Measurements from ENCODE around the gene WDTC1.

Gene WDTC1

DNA sequence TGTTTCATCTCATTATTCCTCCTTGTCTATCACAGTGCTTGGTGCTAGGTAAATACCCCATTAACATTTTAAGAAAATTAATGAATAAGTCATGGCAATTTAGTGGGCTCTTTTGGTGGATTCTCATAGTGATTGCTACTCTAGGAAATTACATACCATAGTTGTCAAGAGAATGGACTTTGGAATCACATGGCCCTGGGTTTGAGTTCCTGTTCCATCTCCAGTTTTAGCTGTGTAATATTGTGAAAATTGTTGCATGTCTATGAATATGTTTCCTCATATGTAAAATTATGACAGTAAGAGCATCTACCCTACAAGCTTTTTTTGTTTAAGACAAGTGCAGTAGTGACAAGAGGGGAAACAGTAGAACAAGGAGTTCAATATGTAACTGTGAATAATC, 20.7 kb downstream of the WDTC1 start:
- H3K4me3 ChIP-seq (replicated peaks; ENCODE audit: insufficient read depth, low read length), result no peak overlapping the region
- TF ChIP-seq, protein P1, sequence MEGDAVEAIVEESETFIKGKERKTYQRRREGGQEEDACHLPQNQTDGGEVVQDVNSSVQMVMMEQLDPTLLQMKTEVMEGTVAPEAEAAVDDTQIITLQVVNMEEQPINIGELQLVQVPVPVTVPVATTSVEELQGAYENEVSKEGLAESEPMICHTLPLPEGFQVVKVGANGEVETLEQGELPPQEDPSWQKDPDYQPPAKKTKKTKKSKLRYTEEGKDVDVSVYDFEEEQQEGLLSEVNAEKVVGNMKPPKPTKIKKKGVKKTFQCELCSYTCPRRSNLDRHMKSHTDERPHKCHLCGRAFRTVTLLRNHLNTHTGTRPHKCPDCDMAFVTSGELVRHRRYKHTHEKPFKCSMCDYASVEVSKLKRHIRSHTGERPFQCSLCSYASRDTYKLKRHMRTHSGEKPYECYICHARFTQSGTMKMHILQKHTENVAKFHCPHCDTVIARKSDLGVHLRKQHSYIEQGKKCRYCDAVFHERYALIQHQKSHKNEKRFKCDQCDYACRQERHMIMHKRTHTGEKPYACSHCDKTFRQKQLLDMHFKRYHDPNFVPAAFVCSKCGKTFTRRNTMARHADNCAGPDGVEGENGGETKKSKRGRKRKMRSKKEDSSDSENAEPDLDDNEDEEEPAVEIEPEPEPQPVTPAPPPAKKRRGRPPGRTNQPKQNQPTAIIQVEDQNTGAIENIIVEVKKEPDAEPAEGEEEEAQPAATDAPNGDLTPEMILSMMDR (IDR thresholded peaks at IDR 0.05; ENCODE audit: insufficient read depth, low read length), result no peak
- TF ChIP-seq GABPA (IDR thresholded peaks at IDR 0.05; ENCODE audit: low read depth) (no peak), SPI1 (IDR thresholded peaks at IDR 0.05; ENCODE audit: borderline replicate concordance, low read depth) (no peak), POLR2AphosphoS5 (IDR thresholded peaks at IDR 0.05; ENCODE audit: low read depth) (no peak)
- TF ChIP-seq, protein P2, sequence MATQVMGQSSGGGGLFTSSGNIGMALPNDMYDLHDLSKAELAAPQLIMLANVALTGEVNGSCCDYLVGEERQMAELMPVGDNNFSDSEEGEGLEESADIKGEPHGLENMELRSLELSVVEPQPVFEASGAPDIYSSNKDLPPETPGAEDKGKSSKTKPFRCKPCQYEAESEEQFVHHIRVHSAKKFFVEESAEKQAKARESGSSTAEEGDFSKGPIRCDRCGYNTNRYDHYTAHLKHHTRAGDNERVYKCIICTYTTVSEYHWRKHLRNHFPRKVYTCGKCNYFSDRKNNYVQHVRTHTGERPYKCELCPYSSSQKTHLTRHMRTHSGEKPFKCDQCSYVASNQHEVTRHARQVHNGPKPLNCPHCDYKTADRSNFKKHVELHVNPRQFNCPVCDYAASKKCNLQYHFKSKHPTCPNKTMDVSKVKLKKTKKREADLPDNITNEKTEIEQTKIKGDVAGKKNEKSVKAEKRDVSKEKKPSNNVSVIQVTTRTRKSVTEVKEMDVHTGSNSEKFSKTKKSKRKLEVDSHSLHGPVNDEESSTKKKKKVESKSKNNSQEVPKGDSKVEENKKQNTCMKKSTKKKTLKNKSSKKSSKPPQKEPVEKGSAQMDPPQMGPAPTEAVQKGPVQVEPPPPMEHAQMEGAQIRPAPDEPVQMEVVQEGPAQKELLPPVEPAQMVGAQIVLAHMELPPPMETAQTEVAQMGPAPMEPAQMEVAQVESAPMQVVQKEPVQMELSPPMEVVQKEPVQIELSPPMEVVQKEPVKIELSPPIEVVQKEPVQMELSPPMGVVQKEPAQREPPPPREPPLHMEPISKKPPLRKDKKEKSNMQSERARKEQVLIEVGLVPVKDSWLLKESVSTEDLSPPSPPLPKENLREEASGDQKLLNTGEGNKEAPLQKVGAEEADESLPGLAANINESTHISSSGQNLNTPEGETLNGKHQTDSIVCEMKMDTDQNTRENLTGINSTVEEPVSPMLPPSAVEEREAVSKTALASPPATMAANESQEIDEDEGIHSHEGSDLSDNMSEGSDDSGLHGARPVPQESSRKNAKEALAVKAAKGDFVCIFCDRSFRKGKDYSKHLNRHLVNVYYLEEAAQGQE (IDR thresholded peaks at IDR 0.05; ENCODE audit: insufficient replicate concordance, low read depth), result no peak
- H3K27me3 ChIP-seq (ENCODE audit: insufficient read depth, poor library complexity, severe bottlenecking), result no peaks in the 10 kb centered on the region
- DNase-seq (ENCODE audit: low read depth in 1 of 2, low spot score in 1 of 2), result peak in 1 of 2 experiments; percentile 4
- H3K27ac ChIP-seq (replicated peaks), result no peak overlapping the region

DNA sequence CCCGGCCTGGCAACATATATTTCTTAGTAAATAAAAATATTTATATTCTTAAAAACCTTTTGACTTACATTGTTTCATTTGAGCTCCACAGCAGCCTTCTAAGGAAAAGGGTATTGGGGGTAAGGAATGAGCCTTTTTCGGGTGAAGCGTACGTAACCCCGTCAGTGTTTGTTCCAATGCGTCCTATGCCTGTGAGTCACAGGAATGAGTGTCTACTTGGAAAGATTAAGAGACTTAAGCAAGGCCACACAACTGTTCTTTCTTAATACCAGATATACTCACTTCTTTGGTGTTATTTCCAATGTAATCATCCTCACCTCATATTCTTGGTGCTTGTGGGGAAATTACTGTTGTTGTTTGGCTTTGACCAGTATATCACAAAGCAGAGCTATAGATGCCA, 22.7 kb downstream of the WDTC1 start:
- H3K4me3 ChIP-seq (replicated peaks; ENCODE audit: insufficient read depth, low read length), result no peak overlapping the region
- TF ChIP-seq SPI1 (IDR thresholded peaks at IDR 0.05; ENCODE audit: borderline replicate concordance, low read depth), result no peak
- TF ChIP-seq, protein P2 (IDR thresholded peaks at IDR 0.05; ENCODE audit: insufficient replicate concordance, low read depth), result no peak
- TF ChIP-seq, protein P1 (IDR thresholded peaks at IDR 0.05; ENCODE audit: insufficient read depth, low read length), result no peak
- no peak for TF ChIP-seq POLR2AphosphoS5 (IDR thresholded peaks at IDR 0.05; ENCODE audit: low read depth)
- no peak for TF ChIP-seq GABPA (IDR thresholded peaks at IDR 0.05; ENCODE audit: low read depth)
- no peak for DNase-seq (ENCODE audit: low read depth in 1 of 2, low spot score in 1 of 2)
- no peak overlapping the region for H3K27ac ChIP-seq (replicated peaks)
- H3K27me3 ChIP-seq (ENCODE audit: insufficient read depth, poor library complexity, severe bottlenecking), result no peaks in the 10 kb centered on the region

DNA sequence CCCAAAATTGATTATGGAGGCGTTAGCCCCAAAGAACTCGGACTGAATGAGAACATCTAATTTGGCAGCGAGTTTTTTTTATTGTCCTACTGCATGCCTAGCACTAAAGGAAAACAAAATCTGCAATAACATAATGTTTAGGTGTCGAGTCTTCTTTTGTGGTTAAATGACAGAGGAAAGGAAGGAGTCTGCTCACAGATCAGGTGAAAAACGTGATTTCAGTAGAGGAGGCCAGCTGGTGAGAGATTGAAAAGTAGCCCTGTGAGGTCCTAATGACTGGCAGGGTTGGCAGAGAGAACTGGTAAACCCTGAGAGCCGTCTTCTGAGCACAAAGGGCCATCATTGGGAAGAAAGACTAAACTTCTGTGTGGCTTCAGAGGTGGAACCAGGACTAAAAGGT, 24.2 kb downstream of the WDTC1 start:
- no peak overlapping the region for H3K27ac ChIP-seq (replicated peaks)
- TF ChIP-seq, protein P2 (IDR thresholded peaks at IDR 0.05; ENCODE audit: insufficient replicate concordance, low read depth), result no peak
- TF ChIP-seq, protein P1 (IDR thresholded peaks at IDR 0.05; ENCODE audit: insufficient read depth, low read length), result no peak
- TF ChIP-seq GABPA (IDR thresholded peaks at IDR 0.05; ENCODE audit: low read depth) (no peak), SPI1 (IDR thresholded peaks at IDR 0.05; ENCODE audit: borderline replicate concordance, low read depth) (no peak), POLR2AphosphoS5 (IDR thresholded peaks at IDR 0.05; ENCODE audit: low read depth) (no peak)

More for the DNA sequence above, 24.2 kb downstream of the WDTC1 start:
- H3K27me3 ChIP-seq (ENCODE audit: insufficient read depth, poor library complexity, severe bottlenecking), result no peaks in the 10 kb centered on the region
- no peak for DNase-seq (ENCODE audit: low read depth in 1 of 2, low spot score in 1 of 2)
- no peak overlapping the region for H3K4me3 ChIP-seq (replicated peaks; ENCODE audit: insufficient read depth, low read length)

Data from HL-60 (cell line).